HuH-7 (cell line): Measurements from ENCODE around the gene CPD.
A peak's percentile ranks its signal among the peaks of the same experiment; 100 is the strongest.

ENCODE experiments used
- DNase-seq: peaks from one replicate; pipeline ENCODE4 v3.0.0; 2011; ENCODE audit warnings: low spot score

Gene CPD

DNA sequence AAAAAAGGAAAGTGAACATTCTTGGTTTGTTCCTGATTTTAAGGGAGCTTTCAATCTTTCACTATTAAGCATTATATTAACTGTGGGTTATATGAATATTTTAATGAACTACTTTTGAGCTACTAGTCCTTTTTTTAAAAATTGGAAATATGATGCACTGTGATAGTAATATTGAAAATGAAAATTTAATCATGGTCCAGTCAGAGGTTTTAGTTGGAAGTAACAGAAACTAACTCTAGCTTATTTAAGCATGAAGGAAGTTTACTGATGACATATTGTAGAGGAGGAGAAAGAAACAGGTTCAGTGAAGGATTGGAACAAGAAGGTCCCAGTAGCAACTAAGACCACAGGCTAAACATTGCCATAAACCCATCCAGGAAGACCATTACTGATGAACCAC lies 24.0 kb upstream of the CPD start:
- no peak for DNase-seq

DNA sequence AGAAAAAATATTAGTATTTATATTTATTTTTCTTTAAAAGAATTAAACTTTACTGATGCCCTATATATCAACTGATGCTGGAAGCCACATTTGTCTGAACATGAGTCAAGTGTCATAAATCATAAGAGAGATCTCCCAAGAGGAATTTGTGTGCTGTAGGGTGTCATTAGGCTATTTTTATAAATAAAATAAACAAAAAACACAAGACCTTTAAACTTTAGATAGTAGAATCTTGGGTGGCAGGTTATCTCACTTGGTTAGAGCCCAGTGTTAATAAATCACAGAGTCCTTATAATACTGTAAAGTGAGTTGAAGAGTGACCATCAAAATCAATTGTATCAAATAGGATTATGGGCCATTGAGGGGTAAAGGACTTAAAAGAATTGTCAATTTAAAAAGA lies 21.3 kb upstream of the CPD start:
- no peak for DNase-seq

DNA sequence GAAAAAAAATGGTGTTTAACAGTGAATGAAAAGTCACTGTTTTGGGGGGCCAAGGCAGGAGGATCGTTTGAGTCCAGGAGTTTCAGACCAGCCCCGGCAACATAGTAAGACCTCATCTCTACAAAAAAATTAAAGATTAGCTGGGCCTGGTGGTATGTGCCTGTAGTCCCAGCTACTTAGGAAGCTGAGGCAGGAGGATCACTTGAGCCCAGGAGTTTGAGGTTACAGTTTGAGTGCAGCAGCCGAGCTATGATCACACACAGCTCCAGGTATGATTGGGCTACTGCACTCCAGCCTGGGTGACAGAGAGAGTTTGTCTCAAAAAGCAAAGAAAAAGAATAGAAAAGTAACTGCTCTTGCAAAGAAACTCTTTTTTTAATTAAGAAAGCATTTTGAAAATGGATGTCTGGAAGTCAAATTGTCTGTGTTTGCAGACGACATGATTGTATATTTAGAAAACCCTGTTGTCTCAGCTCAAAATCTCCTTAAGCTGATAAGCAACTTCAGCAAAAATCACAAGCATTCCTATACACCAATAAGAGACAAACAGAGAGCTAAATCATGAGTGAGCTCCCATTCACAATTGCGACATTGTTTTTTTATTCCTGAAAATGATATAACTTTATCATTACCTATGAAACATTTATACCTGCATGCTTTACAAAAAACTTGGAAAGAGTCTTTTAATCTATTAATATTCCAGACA lies 20.5 kb upstream of the CPD start:
- no peak for DNase-seq

DNA sequence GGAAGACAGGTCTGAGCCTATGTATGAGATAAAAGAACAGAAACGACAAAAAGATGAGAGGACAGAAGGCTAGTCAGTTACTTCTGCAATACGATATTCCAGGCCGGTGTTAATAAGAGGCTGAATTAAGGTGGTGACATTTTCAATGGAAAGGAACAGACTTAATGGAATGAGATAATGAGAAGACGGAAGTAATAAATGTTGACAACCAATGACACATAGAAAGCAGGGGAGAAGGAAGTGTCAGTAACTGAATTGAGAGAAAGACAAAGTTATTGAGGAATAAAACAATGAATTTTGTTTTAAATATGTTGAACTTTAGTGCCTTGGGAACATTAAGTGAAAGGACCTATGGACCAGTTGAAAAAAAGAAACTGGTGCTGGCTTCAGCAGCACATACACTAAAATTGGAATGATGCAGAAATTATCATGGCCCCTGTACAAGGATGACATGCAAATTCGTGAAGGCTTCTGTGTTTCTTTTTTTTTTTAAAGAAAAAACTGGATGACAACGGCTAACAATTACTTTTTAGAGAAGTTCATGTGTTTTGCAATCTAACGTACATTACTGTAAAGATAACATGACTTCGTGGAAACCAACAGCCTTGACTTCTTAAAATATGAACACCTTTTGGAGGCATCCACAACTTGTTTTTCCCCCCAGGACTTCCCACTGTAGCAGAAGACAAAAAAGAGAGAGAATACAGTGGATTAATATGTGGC lies 18.5 kb upstream of the CPD start:
- no peak for DNase-seq

DNA sequence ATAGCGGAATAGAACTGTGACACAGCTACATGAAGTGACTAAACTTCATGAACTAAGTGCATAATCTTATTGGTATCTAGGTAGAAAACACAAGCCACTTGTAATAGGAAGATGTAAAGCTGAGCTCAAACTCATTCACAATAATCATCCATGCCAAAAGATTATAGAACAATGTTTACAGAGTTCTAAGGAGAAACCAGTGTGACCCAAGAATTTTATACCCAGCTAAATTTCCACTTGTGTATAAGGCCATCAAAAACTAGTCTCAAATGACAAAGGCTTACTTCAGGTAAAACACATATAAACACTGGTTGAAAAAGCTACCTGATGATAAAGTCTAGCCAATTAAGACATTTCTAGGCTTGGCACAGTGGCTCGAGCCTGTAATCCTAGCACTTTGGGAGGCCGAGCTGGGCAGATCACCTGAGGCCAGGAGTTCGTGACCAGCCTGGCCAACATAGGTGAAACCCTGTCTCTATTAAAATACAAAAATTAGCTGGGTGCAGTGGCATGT lies 16.9 kb upstream of the CPD start:
- no peak for DNase-seq

DNA sequence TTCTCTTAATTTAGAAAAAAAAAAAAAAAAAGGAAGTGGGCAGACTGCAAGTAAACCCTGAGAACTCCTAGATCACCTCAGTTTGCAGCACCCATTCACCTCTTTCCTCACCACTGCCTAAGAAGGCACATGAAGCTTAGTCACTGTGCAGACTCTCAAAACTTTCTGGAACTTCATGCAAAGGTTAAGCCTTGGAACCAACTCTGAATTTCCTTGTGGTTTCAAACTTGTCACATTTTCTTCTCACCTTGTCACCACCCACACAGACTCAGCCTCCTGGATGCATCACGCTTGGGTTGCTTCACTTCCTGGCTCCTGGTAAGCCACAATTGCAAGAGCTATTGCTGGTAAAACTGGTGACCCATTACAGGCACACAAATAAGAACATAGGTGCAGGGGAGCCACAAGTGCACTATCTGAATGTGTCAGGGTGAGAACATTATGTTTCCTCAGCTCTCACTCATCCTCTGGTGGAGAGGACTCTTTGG lies 15.0 kb upstream of the CPD start:
- no peak for DNase-seq

DNA sequence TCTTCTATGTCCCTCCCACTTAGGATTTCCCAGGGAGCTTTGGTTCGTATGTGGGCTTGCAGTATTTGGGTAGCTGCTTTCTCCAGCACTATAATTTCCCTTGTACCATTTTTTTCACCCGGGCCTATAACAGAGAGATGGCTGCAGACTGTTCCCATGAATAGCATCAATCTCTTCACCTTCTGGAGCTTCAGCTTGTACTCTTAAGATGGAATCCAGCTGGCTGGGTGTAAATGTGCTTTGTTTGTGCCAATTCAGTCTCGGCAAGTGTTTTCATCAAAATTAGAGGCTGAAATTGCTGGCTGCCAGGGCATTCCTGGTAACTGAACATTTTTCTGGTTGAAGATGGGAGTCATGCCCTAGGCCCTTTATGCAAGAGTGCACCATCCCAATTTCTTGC lies 12.2 kb upstream of the CPD start:
- no peak for DNase-seq

DNA sequence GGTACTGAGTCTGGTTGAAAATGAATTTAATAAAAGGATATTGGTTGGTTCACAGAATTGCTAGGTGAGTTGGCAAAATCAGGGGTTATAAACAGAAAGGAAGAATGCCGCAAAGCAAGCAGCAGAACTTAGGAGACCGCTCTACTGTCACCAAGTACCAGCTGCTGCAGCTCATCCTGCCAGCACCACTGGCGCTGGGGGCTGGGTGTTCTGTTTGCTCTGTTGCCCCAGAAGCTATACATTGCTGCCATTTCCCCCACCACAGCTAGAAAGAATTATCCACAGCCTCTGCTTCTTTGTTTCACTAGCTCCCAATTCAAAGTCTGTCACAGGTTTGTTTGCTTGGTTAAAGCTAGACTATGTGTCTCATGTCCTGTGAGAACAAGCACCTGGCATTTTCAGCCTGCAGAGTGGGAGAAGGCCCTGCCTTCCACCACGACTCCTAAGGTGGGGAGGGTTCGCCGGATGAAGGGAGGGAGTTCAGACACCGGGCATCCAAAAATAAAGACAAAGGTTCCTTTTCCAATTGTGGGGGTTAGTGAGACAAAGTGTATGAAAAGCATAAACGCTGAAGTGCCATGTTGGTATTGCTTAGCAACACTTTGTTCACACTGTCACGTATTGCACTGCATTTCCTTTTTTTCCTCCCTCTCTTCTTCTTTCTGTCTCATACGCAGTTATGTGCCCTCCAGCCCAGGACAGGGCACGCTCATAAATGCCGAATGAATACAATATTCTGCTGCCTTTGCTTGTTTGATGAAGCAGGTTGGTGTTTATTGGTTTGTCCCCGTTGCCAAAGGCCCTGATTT lies 9.6 kb upstream of the CPD start:
- no peak for DNase-seq

DNA sequence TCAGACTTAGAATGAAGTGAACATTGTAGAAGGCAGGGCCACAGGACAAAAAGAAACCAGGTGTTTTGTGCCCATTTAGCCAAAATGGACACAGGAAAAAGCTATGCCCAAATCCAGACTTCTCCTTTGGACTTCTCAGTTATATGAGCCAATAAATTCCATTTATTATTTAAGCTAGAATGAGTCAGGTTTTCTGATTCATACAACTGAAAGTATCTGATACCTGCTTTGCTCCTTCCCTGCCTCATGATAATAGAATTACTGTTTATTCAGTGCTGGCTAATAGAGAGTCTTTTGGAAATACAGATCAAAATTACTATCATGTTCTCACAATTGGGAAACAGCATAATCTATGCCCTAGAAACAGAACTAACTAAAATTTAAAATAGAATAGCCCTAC lies 8.7 kb upstream of the CPD start:
- DNase-seq: no peak

DNA sequence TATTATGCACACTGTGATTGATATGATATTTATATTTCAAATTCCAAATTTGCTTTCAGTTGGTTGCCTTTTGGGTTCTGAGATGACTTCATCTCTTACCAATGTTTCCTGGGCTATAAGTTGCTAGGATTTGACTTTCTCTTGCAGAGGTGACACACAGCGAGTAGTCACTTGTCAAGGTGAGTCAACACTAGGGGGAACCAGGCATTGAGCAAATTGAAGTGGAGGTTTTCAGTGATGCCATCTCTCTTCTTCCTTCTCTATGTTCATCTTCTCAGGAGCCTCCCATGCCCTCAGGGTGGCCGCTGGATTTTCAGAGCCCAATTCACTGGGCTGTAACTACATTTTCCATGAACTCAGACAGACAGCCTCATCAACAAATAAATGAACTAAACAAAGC lies 6.0 kb upstream of the CPD start:
- DNase-seq: peak; percentile 51

DNA sequence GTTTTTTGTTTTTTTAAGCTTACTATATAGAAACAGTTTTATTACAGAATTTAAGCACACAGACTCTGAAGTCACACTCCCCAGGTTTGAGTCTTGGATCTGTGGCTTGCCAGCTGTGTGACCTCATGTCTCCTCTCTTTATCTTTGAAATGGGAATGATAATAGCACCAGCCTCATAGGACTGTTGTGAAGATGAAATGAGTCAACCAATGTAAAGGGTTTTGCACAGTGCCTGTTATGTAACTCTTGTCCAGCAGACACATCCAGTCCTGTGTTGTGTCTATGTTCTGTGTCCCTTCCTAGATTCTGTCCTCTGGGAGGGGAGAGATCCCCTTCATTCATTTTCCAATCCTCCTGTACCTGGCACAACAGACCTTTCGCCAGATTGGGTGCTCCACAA lies 3.1 kb upstream of the CPD start:
- DNase-seq: no peak

DNA sequence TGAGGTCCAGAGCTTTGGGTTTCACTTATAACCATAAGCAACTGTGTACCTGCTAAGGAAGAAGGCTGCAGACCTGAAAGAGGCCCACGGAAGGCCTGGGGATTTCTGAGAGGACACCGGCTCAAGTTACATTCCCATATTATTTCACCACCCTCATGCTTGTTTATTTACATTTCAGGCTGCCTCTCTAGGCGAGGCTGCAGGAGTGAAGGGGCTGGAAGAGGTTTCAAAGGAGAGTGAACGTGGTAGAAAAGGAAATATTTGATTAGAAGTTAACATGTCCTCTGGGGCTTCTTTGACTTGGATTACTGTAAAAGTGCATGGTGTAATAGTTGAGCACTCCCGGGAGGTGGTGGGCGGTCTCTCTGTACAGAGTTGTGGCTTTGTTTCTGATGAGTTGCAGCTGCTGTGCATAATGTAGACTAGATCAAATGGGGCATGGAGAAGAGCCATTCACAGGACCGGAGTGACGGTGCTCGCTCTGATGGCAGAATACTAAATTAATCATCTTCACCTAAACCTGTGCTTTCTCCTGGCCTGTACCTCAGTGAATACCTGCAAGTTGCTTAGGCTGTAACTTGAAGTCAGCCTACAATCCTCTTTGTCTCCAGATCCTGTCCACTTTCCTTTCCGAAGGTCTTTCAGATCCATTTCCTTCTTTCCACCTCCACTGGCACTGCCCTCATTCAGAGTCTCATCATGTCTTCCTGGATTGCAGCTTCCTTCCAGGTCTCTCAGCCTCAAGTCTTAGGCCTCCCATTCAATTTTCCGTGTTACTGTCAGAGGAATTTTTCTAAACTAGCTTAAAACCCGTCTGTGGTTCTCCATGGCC lies 1.9 kb upstream of the CPD start:
- peak; percentile 66 for DNase-seq

DNA sequence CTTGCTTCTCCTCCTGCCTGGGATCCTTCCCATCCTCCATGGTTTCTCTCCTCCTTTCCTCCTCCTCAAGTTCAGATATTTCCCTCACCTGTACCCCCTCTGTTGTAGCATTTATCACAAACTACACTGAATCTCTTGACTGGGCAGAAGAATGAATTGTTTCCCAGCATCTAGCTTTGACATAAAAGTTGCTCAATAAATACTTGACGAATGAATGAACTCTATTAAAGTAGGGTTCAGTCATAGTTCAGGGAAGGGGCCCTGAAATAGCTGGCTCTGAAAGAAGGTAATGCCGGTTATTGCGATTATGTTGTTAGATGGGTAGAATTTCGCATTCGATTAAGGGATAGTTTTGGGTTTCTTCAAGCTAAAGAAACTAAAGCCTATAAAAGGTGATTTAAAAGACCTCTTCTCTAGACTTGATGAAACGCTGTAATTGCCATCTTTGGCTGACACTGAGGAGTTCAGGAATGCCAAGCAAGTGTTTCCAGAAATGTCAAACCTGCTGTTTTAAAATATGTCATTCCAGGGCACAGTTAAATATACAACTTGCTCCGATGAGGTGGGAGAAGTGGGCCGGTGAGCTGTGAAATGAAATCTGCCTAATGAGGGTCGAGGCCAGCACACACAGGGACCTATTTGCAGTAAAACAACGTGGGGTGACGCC lies 1.0 kb upstream of the CPD start:
- no peak for DNase-seq

DNA sequence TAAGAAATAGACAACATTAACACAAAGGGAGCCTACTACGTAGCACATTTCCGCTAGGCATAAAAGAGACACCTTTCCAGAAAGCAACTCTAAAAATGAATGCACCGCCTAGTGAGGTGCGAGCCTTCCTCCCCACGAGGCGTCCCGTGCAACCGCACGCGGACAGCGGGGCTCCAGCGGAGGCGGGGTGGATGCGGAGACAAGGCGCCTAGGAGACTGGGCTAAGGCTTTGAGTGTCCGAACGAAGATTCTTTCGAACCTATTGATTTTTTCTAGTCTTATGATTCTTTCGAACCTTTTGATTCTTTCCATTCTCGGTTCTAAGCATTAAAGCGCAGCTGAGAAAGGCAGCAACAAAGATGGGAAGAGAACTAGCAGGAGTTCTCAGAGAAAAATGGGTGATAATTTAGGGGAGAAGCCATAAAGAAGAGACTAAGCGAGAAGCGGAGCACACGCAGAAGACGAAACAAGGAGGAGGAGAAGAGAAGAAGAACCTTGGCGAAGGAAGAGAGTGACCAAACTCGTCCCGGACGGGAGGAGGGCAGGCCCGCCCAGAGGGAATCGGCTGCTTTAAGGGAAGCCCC lies 394 bp upstream of the CPD start:
- no peak for DNase-seq

DNA sequence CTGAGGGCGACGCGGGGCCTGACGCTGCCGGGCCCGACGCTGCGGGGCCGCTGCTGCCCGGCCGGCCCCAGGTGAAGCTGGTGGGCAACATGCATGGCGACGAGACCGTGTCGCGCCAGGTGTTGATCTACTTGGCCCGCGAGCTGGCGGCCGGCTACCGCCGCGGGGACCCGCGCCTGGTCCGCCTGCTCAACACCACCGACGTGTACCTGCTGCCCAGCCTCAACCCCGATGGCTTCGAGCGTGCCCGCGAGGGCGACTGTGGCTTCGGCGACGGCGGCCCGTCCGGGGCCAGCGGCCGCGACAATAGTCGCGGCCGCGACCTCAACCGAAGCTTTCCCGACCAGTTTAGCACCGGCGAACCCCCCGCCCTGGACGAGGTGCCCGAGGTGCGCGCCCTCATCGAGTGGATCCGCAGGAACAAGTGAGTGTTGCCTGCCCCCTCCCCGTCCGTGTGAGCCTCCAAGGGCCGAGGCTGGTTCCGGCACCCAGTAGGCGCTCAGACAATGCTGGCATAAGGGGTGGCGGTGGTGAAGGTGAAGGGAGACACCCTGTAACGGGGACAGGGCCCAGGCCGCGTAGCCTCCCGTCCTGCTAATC lies 676 bp downstream of the CPD start:
- DNase-seq: peak; percentile 28

DNA sequence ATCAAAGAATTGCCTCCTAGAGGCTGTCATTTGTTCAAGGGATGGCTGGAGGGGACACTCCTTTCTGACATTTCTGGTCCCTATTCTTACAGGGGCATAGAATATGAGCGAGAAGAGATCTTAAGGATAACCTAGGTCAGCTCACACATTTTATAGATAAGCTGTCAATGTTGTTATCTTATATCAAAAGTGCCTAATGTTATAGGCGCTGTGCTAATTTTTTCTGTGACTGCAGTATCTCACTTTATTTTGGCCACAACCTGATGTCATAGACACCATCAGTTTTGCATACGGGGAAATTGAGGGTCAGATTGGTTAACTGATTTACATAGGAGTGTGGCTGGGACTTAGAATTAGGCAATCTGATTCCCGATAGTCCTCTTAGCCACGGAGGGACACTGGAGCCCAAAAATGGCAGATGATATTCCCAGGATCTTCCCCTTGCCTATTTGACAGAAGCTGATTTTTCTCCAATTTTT lies 1.2 kb downstream of the CPD start:
- peak; percentile 36 for DNase-seq

DNA sequence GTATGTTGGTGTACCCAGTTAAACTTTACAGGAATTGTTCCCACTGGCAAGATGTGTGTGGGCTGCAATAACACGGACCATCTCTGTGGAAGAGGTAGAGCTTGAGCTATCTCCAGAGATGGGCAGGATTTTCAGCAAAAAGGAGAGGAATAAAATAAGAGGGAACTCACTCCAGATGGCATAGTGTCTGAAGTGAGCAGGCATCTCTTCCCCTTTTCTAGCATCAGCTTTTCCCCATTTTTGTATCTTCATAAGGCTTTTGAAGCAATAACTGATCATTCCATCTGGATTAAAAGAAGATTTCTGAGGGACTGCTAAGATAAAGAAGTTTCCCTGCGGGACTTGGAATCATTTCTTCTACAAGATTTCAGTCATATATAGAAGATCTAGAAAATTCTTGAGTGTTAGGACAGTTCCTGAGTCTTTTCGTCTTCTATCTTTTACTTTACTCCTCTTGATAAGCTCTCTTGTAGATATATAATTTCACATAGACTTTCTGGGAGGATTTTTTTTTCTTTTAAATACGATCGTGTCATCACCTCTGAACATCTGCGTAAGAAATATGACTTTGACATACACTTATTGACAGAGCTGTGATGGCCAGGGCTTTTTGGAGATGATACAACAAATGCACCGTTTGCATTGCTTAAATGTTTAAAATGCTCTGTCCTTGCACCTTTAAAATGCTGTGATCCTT lies 2.1 kb downstream of the CPD start:
- DNase-seq: no peak

DNA sequence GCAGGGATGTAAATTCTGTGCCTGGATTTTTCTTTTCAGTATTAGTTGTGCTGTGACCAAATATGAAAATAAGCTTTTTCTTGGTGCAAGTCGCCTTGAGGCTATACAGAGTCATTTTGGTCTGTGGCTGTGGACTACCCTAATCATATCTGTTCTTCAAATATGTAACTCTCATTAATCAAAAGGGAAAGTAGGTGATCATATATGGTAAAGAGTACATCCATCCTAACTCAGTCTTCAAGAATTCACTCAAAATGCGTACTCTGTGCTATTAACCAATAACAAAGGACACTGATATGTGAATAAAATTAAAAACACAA lies 2.6 kb downstream of the CPD start:
- no peak for DNase-seq

DNA sequence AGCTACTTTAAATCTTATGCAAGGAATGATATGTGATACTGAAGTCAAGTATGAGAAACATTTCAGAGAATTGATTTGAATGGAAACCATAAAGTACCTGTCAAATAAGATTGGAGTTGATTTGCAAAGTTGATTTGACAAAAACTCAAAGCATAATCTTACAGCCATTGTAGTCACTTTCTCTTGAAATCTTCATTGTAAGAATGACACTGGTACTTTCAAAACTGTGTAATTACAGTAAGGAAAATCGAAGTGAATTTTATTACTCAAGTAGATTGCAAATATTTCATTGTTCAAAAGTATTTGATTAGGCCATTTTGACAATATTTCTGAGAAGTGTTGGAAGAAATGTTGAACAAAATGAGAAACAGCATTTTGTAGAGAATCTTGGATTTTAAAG lies 3.6 kb downstream of the CPD start:
- no peak for DNase-seq
